ENCODE results near the gene HSP90AB1. TPM values are rescaled to one million over a fixed set of nuclear protein-coding genes. Genes with fewer than 3 reads are reported as not detected.
A peak's percentile ranks its signal among the peaks of the same experiment; 100 is the strongest.

Gene HSP90AB1
- total RNA-seq, 1 experiment from 2014 or later: 1,280 TPM

DNA sequence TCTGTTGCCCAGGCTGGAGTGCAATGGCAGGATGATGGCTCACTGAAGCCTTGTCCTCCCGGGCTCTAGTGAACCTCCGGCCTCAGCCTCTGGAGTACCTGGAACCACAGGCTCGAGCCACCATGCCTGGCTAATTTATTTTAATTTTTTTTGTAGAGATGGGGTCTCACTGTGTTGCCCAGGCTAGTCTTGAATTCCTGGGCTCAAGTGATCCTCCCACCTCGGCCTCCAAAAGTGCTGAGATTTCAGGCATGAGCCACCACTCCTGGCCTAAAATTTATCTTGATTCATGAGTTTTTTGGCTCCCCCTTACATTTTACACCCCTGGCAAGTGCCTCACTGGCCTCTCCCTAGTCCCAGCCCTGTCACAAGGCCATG is 26.0 kb upstream of the HSP90AB1 start:
- Histone ChIP-seq H3K9me2 (replicated peaks; ENCODE audit: low read length) (no peaks in the 10 kb centered on the region), H3F3A (ENCODE audit: low read length, unreplicated experiment) (peaks cover 4% of the 10 kb centered on the region), H3K27ac (ENCODE audit: low read length) (no peak overlapping the region), H3K4me3 (ENCODE audit: low read length) (no peak overlapping the region), H3K36me3 (ENCODE audit: low read depth, low read length) (no peaks in the 10 kb centered on the region), H3K9me3 (ENCODE audit: low read length) (no peaks in the 10 kb centered on the region), H3K4me2 (ENCODE audit: low read length) (no peak overlapping the region), H3K9ac (ENCODE audit: low read length) (no peak overlapping the region), H4K20me1 (ENCODE audit: low read length) (peaks cover 5% of the 10 kb centered on the region; the same call in 1 of the 2 replicates), H2AFZ (ENCODE audit: low read length) (no peak overlapping the region), H3K79me2 (ENCODE audit: low read length) (peaks cover 21% of the 10 kb centered on the region), H3K27me3 (ENCODE audit: low read length) (no peaks in the 10 kb centered on the region), H3K4me1 (ENCODE audit: insufficient read depth, low read length) (peaks cover 29% of the 10 kb centered on the region)
- DNase-seq (no peak), ATAC-seq (no peak)
- intact Hi-C loops (cut with micrococcal nuclease): loop anchor here (1.0 kb wide), 1 partner anchor 16 kb away; no protein-coding TSS in a partner anchor
- ChIA-PET POLR2A (ENCODE audit: unreplicated experiment) (no interaction called here), CTCF (interaction anchor here (1.0 kb wide), 1 partner anchor 17 kb away, joined by 3 read pairs; no protein-coding TSS in a partner anchor)
- TF ChIP-seq, protein P1, sequence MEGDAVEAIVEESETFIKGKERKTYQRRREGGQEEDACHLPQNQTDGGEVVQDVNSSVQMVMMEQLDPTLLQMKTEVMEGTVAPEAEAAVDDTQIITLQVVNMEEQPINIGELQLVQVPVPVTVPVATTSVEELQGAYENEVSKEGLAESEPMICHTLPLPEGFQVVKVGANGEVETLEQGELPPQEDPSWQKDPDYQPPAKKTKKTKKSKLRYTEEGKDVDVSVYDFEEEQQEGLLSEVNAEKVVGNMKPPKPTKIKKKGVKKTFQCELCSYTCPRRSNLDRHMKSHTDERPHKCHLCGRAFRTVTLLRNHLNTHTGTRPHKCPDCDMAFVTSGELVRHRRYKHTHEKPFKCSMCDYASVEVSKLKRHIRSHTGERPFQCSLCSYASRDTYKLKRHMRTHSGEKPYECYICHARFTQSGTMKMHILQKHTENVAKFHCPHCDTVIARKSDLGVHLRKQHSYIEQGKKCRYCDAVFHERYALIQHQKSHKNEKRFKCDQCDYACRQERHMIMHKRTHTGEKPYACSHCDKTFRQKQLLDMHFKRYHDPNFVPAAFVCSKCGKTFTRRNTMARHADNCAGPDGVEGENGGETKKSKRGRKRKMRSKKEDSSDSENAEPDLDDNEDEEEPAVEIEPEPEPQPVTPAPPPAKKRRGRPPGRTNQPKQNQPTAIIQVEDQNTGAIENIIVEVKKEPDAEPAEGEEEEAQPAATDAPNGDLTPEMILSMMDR (conservative IDR thresholded peaks at IDR 0.05; ENCODE audit: low read depth, low read length): no peak
- no peak for TF ChIP-seq EZH2phosphoT487 (IDR thresholded peaks at IDR 0.05; ENCODE audit: borderline replicate concordance, low read length)
- TF ChIP-seq EZH2 (IDR thresholded peaks at IDR 0.05; ENCODE audit: low read length, unreplicated experiment): no peak
- TSS peak; percentile 9 for BruUV-seq (replicated peaks)

DNA sequence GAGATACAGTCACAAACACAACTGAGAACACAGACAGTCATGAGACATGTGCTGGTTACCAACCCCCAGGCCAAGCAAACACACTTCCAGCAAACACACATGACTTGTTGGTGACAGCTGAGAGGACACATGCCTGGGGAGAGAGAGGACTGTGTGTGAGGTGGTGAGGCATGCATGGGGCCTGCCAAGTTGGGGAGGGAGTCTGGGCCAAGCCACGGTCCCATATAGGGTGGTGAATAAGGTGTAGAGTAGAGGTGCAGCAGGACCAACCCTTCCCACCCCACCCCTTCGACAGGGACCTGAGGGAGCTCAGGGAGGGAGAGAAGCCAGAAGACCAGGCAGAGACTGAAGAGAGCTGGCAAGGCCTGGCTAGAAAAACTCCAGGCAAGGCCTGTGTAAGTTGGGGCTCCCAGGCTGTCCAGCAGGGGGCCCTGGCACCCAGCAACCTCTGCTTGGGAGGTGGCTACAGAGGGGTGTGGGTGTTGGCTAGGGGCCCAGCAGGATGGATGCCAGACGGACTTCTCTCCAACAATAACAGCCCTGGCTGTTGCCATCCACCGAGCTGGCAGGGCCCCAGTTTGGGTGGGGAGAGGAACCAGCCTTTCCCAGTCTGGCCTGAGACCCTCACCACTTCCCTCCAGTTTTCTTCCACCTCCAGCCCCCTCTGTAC is 25.5 kb upstream of the HSP90AB1 start:
- H4K20me1 ChIP-seq (ENCODE audit: low read length): peaks cover 5% of the 10 kb centered on the region; the same call in 1 of the 2 replicates
- intact Hi-C loops (cut with micrococcal nuclease): loop anchor here (1.0 kb wide), 1 partner anchor 16 kb away; no protein-coding TSS in a partner anchor
- H3K9ac ChIP-seq (ENCODE audit: low read length): no peak overlapping the region
- no peak overlapping the region for H3K4me3 ChIP-seq (ENCODE audit: low read length)
- peaks cover 29% of the 10 kb centered on the region for H3K4me1 ChIP-seq (ENCODE audit: insufficient read depth, low read length)
- H3K9me3 ChIP-seq (ENCODE audit: low read length): no peaks in the 10 kb centered on the region
- peak overlapping the region; percentile 37; the same call in 1 of the 2 replicates for H3K4me2 ChIP-seq (ENCODE audit: low read length)
- no peaks in the 10 kb centered on the region for H3K36me3 ChIP-seq (ENCODE audit: low read depth, low read length)
- H3K27me3 ChIP-seq (ENCODE audit: low read length): no peaks in the 10 kb centered on the region
- no peaks in the 10 kb centered on the region for H3K9me2 ChIP-seq (replicated peaks; ENCODE audit: low read length)
- no peak for TF ChIP-seq EZH2phosphoT487 (IDR thresholded peaks at IDR 0.05; ENCODE audit: borderline replicate concordance, low read length)
- TF ChIP-seq, protein P1 (conservative IDR thresholded peaks at IDR 0.05; ENCODE audit: low read depth, low read length): peak; percentile 78
- TF ChIP-seq EZH2 (IDR thresholded peaks at IDR 0.05; ENCODE audit: low read length, unreplicated experiment): no peak
- H3F3A ChIP-seq (ENCODE audit: low read length, unreplicated experiment): peaks cover 4% of the 10 kb centered on the region
- ChIA-PET CTCF (interaction anchor here (0.5 to 1.0 kb wide), 7 partner anchors 13 to 225 kb away, joined by 3 to 15 read pairs (median 7); partner anchors contain the start of gene SLC35B2), POLR2A (ENCODE audit: unreplicated experiment) (interaction anchor here (0.6 kb wide), 1 partner anchor 35 kb away, joined by 24 read pairs; no protein-coding TSS in a partner anchor)
- peaks cover 26% of the 10 kb centered on the region for H3K79me2 ChIP-seq (ENCODE audit: low read length)
- no peak overlapping the region for H2AFZ ChIP-seq (ENCODE audit: low read length)
- DNase-seq: peak; percentile 81
- peak; percentile 45 for ATAC-seq
- BruUV-seq (replicated peaks): no TSS peak
- no peak overlapping the region for H3K27ac ChIP-seq (ENCODE audit: low read length)

Data from PC-3 (cell line).